HG02981 (cell line): ENCODE results near the gene QSOX2.

Experiments used
- ATAC-seq: cut with Tn5 transposase; IDR thresholded peaks from one replicate; pipeline ENCODE4 v1.9.1; 2021; ENCODE audit warnings: mild to moderate bottlenecking, moderate library complexity; ENCODE audit not compliant: unreplicated experiment

The QSOX2 gene

GRCh38 chr9:136265561-136266355 is 20.1 kb upstream of the QSOX2 start:
- no peak for ATAC-seq

GRCh38 chr9:136264441-136265405 is 19.1 kb upstream of the QSOX2 start:
- no peak for ATAC-seq

- ATAC-seq: no peak
These were observed 18.4 kb upstream of the QSOX2 start for GRCh38 chr9:136264031-136264430.

GRCh38 chr9:136262671-136263178 is 17.1 kb upstream of the QSOX2 start:
- ATAC-seq: no peak

DNA sequence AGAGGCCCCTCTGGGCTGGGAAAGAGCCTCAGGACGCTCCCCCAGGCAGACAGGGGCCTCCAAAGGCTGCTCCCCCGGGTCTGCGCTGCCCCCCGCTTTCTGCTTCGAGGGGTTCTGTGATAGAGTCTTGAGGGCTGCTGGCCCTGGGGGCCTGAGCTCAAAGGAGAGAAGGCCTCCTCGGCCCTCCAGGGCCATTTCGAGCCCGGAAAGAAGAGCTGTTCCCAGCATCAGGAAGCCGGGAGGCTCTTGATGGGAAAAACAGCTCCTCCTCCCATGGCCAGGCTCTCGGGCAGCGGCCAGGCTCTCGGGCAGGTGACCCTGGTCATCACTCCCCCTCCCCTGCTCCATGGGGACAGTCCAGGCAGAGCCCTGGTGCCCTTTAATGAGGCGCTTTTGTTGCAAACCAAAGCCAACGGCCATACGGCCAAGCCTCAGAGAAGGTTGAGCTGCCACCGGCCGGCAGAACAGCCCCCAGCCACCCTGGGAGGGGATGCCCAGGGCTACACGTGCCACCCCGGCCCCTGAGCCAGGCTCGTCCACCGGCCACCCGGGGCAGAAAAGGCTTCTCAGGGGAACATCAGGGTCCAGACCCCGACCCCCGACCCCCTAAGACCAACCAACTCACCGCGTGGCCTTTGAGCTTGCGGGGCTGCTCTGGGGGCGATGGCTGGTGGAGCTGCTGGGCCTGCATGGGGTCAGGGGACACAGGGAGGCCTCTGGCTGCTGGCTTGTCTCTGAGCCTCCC is 16.2 kb upstream of the QSOX2 start:
- no peak for ATAC-seq

DNA sequence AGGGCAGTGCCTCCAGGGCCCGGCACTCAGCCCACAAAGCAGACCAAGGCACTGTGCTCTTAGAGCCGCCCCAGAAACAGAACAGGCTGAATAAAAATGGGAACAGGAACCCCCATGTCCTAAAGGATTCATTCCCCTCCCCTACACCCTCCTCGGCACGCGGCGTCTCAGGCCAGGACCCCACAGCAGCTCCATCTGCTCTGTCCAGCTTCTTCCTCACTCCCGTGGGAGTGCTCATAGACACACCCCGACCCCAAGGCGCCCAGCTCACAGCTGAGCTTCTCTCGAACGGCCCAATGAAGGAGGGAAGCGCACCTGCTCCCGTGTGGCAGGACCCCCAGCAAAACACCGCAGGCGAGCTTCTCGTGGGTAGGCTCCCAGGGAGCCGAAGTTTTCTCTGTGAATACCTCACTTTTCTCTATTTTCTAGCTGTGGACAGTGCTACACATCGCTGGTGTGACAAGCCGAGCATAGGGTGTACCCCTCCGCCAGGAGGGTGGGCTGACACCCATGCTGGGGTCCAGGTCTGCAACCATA is 15.4 kb upstream of the QSOX2 start:
- ATAC-seq: no peak

GRCh38 chr9:136260521-136260920 is 14.9 kb upstream of the QSOX2 start:
- ATAC-seq: no peak

GRCh38 chr9:136259836-136260235 is 14.2 kb upstream of the QSOX2 start:
- ATAC-seq: no peak

DNA sequence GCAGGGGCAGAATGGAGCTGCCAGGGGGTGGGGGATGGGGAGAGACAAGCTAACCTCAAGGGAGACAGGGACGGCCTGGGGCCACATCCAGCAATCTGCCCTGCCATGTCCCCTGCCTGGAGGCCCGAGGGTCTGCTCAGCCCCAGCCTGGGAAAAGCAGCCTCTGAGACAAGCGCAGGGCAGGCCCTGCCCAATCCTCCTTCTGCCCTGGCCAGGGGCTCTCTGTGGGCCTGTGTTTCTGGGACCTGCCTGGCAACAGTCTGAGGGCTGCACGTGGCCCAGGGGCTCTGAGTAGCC is 13.9 kb upstream of the QSOX2 start:
- no peak for ATAC-seq

DNA sequence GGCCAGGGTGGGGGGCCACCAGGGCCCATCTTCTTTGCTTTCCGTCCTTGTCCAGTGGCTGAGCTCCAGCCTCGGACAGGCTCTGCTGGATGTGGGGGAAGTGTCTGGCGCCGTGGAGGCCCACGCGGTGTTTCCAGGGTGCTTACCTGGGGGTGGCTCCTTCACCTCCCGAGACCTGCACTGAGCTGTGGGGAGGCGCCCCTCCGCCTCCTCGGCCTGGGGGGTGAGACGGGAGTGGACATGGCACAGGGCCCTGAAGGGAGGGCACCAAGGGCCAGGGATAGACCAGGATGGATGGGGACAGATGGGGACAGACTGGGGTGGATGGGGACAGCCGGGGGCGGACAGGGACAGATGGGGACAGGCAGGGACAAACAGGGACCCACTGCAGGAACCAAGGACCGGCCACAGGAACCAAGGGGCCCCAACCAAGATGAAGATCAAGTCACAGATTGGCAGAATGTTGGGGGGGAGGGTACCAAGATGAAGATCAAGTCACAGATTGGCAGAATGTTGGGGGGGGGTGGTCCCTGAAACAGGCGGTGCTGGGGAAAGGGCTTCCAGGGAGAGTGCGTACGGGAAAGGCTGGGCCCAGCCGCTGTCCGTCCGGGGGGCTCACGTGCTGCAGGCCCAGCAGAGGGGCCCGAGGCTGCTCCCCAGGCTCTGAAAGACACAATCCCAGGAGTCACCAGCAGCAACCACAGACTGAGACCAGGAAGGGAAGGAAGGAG is 13.3 kb upstream of the QSOX2 start:
- no peak for ATAC-seq

GRCh38 chr9:136258299-136258625 is 12.7 kb upstream of the QSOX2 start:
- ATAC-seq: no peak

GRCh38 chr9:136257381-136258298 is 12.0 kb upstream of the QSOX2 start:
- ATAC-seq: no peak

- ATAC-seq: no peak
These were observed 10.6 kb upstream of the QSOX2 start for GRCh38 chr9:136255896-136256890.

- ATAC-seq: no peak
These were observed 9.5 kb upstream of the QSOX2 start for GRCh38 chr9:136255166-136255538.

DNA sequence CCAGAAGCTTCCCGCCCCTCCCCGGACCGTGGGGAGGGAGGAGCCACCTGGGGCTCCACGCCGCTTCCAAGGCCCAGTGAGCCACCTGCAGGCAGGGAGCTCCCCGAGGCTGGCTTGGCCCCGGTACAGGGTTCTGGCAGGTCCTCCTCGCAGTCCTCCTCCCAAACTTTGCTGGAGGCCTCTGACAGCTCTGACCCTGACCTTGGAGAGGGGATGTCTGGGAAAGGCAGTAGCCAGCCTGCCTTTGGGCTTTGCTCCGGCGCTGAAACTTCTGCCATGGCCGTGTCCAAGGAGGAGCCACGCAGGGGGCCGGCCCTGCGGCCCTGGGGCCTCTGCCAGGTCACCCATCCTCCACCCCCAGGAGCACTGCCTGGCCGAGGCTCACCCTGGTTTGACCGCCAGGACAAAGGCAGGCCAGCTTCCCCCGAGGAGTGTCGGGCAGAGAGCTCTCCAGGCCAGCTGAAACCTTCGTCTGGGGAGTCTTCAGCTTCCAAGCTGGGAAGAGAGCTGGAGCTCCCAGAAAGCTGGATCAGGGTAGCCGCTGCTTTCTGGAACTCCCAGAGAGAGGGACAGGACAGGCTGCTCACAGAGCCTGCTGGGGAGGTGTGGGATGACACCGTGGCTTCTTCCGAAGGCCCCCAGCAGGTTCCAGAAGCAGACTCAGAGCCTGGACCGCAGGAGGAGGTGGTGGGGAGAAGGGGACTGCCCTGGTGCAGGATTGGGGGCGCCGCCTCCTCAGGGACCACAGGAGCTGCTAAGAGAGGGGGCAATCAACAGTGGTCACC is 9.0 kb upstream of the QSOX2 start:
- ATAC-seq: no peak

- no peak for ATAC-seq
These were observed 7.9 kb upstream of the QSOX2 start for GRCh38 chr9:136253246-136254130.
